GM12864 (cell line): ENCODE results near the gene C1QC.

Experiments used
- DNase-seq: peaks from one replicate; pipeline ENCODE4 v3.0.0-alpha.2; 2011; ENCODE audit warnings: low read depth
- H3K4me3 ChIP-seq: 2 replicates; pipeline ENCODE4 v1.5.1; 2011; ENCODE audit warnings: mild to moderate bottlenecking, low read depth, low read length, control low read depth
- TF ChIP-seq, protein P1 (sequence below): IDR thresholded peaks from 2 replicates; pipeline ENCODE4 v1.5.1; 2011; ENCODE audit warnings: low read depth, mild to moderate bottlenecking, moderate library complexity, low read length, control low read depth, inconsistent platforms; ENCODE audit errors: missing control alignments

C1QC gene

DNA sequence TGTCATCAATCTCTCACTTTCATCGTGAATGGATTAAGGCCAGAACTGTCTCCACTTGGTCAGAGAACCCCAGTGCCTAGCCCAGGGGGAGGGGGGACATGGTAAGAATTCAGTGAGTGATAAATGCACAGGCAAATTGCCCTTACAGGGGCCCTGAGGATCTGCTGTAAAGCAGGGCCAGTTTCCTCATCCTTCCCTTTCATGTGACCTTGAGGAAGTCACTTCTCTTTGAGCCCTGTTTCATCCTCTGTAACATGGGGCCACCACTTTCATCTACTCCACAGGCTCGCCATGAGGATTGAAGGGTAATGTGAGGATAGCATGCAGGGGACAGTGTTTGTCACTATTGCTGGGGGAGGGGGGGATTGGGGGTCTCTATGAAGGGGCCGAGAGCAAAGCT lies 35.1 kb upstream of the C1QC start:
- TF ChIP-seq, protein P1, sequence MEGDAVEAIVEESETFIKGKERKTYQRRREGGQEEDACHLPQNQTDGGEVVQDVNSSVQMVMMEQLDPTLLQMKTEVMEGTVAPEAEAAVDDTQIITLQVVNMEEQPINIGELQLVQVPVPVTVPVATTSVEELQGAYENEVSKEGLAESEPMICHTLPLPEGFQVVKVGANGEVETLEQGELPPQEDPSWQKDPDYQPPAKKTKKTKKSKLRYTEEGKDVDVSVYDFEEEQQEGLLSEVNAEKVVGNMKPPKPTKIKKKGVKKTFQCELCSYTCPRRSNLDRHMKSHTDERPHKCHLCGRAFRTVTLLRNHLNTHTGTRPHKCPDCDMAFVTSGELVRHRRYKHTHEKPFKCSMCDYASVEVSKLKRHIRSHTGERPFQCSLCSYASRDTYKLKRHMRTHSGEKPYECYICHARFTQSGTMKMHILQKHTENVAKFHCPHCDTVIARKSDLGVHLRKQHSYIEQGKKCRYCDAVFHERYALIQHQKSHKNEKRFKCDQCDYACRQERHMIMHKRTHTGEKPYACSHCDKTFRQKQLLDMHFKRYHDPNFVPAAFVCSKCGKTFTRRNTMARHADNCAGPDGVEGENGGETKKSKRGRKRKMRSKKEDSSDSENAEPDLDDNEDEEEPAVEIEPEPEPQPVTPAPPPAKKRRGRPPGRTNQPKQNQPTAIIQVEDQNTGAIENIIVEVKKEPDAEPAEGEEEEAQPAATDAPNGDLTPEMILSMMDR: no peak
- H3K4me3 ChIP-seq: no peak overlapping the region
- no peak for DNase-seq

DNA sequence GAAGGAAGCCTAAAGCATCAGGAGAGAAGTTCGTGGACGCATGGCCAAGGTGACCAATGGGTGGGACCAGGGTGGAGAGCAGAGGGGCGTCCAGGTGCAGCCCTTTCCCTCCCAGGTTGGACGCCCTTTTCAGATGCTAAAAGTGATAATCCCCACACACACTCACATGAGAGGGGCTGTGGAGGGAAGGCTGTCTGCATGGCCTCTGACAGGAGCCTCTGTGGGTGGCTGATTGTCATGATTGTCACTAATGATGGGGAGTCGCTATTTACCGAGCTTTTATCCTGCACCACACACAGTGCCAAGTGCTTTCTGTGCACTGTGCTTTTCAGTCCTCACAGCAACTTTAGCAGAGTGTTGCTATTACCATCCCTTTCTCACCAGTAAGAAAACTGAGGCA lies 34.1 kb upstream of the C1QC start:
- H3K4me3 ChIP-seq: no peak overlapping the region
- no peak for DNase-seq
- TF ChIP-seq, protein P1: no peak

DNA sequence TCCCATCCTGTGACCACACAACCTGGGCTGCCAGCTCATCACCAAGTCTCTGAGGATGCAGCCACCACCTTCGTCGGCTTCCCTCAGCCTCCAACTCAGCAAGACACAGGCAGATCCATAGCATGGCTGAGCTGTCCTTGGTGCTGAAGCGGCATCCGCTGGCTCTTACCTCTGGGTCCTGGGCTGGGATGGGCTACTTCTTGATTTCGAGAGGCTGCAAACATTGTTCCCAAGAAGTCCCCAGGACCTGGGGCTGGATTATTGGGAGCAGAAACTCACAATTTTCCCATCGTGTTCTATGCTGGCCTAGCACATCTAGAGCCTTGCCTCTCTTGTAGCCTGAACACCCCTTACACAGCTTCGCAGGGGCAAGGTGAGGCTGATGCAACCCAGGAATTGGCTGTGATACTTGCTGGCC lies 31.9 kb upstream of the C1QC start:
- H3K4me3 ChIP-seq: no peak overlapping the region
- DNase-seq: no peak
- TF ChIP-seq, protein P1: no peak

DNA sequence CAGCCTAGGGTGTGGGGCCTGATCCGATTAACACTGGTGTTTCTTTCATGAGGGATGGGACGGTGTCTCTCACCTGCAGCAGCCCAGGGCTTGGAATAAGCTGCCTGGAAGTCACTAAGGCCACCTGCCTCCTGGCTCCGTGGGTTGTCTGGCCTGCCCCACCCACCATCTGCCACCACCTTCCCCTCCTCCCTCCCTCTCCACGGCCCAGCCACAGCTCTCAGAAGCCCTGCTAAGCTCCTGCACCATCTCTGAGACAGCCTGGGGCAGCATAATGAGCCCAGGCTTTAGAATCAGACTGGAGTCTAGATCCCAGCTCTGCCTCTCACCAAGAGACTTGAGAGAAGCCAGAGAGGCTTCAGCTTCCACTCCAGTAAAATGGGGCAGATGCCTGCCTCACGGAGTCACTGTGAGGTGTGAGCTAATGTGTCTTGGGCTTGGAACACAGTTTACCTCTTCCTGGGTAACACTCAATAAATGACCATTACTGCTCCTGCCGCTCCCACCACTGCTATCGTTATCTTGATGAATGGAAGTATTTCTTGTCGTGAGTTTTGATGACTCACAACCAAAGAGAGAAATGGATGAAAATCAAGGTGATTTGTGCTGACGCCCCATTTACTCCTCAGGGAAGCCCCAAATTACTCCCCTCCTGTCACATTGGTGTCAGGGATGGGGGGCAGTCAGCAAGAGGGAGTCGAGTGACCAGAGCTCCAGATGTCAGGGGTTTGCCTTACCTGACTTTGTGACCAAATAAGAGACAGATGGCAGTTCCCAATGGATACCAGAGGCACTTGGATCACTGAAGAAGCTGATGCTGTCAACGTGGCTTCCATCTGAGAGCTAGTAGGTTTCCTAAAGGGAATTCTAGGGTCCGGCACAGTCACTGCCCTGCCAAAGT lies 30.5 kb upstream of the C1QC start:
- H3K4me3 ChIP-seq: no peak overlapping the region
- no peak for DNase-seq
- TF ChIP-seq, protein P1: no peak

DNA sequence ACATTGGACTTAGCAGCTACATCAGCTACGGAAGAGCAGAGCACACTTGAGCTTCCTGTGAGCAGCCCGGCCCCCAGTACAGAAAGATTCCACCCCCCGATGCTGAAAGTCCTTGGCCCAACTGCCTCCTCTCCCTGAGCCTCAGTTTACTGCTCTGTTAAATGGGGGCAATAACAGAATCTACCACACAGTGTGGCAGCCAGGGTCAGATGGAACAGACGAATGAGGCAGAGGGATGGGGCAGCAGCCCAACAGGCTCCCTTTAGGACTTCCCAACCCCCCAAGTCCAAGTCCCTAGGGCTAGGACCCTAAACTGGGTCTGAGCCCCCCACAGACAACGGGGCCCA lies 29.9 kb upstream of the C1QC start:
- H3K4me3 ChIP-seq: no peak overlapping the region
- no peak for DNase-seq
- TF ChIP-seq, protein P1: no peak

DNA sequence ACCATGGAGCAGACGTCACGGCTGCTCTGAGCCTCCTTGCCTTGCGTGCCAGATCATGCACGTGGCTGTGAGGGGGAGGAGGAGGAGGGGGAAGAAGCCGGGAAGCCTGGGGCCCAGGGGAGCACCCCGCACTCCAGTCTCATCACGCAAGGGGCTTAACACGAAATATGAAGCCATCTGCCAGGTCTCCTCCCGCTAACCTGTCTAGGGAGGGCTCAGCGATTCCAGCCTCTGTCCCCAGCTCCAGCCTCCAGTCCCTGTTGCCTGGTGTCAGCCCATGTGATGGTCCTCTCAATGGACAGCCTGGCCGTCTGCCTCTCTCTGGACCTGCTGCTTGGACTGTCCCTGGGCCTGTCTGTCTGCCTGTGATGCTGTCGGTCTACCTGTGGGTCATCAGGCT lies 29.5 kb upstream of the C1QC start:
- no peak for DNase-seq
- no peak overlapping the region for H3K4me3 ChIP-seq
- TF ChIP-seq, protein P1: no peak

DNA sequence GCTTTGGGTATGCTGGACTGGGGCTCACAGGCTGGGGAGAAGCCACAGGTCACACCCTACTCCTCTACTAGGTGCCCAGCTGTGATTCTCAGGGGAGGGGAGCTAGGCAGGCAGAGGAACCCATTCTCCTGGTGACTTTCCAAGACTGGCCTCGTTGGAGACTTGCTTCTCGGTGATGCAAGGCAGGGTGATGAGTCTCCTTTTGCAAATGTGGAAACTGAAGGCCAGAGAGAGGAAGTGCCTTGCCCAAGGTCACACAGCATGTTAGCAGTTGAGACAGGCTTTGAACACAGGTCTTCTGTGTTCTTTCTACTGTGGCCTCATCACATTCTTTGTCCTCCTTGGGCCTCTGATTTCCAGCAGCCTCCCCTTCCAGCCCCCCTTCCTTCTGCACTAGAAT lies 27.5 kb upstream of the C1QC start:
- TF ChIP-seq, protein P1: no peak
- no peak for DNase-seq
- H3K4me3 ChIP-seq: no peak overlapping the region
